Transverse colon (tissue), 4 donors: Measurements from ENCODE around the gene CAMKV. TPM values are rescaled to one million over a fixed set of nuclear protein-coding genes. Genes with fewer than 3 reads are reported as not detected.
A peak's percentile ranks its signal among the peaks of the same experiment; 100 is the strongest.

Source experiments
- DNase-seq: peaks from one replicate; pipeline ENCODE4 v3.0.0-alpha.2; 2019
- H3K27ac ChIP-seq, 4 donors: fragments of 200-600 bp; sonication (generic); 2 replicates each; pipeline ENCODE4 v1.5.1; 2016 to 2018; ENCODE audit warnings: inconsistent platforms in 4 of 4
- H3K27me3 ChIP-seq: fragments of 200-600 bp; sonication (generic); 2 replicates; pipeline ENCODE4 v1.5.1; 2017; ENCODE audit warnings: inconsistent platforms
- H3K36me3 ChIP-seq, 4 donors: fragments of 200-600 bp; sonication (generic); 2 replicates each; pipeline ENCODE4 v1.5.1; 2017 to 2019; ENCODE audit warnings: inconsistent platforms in 4 of 4
- H3K4me1 ChIP-seq, 4 donors: fragments of 200-600 bp; sonication (generic); 2 replicates each; pipeline ENCODE4 v1.5.1; 2017 to 2020; ENCODE audit warnings: inconsistent platforms in 4 of 4
- H3K4me3 ChIP-seq, 4 donors: fragments of 200-600 bp; sonication (generic); 1 replicate in 1 of 4; 2 replicates in 3 of 4; pipeline versions ENCODE4 v1.5.1 to v1.6.1; 2017 to 2019; ENCODE audit warnings: inconsistent platforms in 4 of 4
- H3K9me3 ChIP-seq, 2 donors: fragments of 200-600 bp; sonication (generic); 2 replicates each; pipeline ENCODE4 v1.5.1; 2017 to 2019; ENCODE audit warnings: inconsistent platforms in 2 of 2
- CTCF ChIP-seq, 5 experiments: fragments of 200-600 bp in 3 of 5; fragments of 450-650 bp in 2 of 5; sonication (generic) in 3 of 5; IDR thresholded peaks; 1 replicate in 2 of 5; 2 replicates in 3 of 5; pipeline ENCODE4 v1.5.1; 2016 to 2017; ENCODE audit warnings: antibody characterized with exemption in 5 of 5, inconsistent platforms in 3 of 5, mild to moderate bottlenecking in 2 of 5, moderate library complexity in 1 of 5
- EP300 ChIP-seq: sonication (generic); formaldehyde crosslinking; IDR thresholded peaks from one replicate; pipeline ENCODE4 v1.6.1; 2017; ENCODE audit warnings: antibody characterized with exemption, low read depth
- POLR2A ChIP-seq: fragments of 450-650 bp; IDR thresholded peaks from one replicate; pipeline ENCODE4 v1.6.1; 2016; ENCODE audit warnings: antibody characterized with exemption, mild to moderate bottlenecking, moderate library complexity
- POLR2AphosphoS5 ChIP-seq, 3 donors: sonication (generic); formaldehyde crosslinking; IDR thresholded peaks; one replicate each; pipeline ENCODE4 v1.6.1; 2016; ENCODE audit warnings: antibody characterized with exemption in 3 of 3
- WGBS, 2 donors: methylation state at CpG; one replicate each; pipeline ENCODE4 v1.1.5; 2018; ENCODE audit warnings: low coverage in 1 of 2; 5-methylcytosine and 5-hydroxymethylcytosine counted together
- in situ Hi-C, 4 donors: fragments of 200-750 bp; cut with MboI; loops; one replicate each; pipeline versions ENCODE4 v1.15.0 to v1.15.1; 2017; ENCODE audit warnings: low sequenced_read_pairs in 3 of 4, low pct_ligation_motif_present in 1 of 4, low pct_unique_long_range_greater_than_20kb in 1 of 4
- intact Hi-C: fragments of 100-400 bp; cut with DNase I; formaldehyde crosslinking; loops from one replicate; pipeline ENCODE4 v1.15.1; 2023; ENCODE audit warnings: low total_unique reads
- total RNA-seq, 4 donors: library from RNA; depleted of rRNA; stranded (reverse); fragments of >200 nt; gene quantifications; one replicate each; pipeline ENCODE4 v1.1.0, GENCODE V29; 2016

The CAMKV gene
- total RNA-seq, 4 donors from 2014 or later: 0.14 TPM; not detected in 3

- H3K36me3 ChIP-seq: no peaks in the 10 kb centered on the region
- H3K9me3 ChIP-seq: no peaks in the 10 kb centered on the region
- TF ChIP-seq EP300 (no peak), POLR2A (no peak), POLR2AphosphoS5 (IDR thresholded peaks at IDR 0.05) (no peak), CTCF (IDR thresholded peaks at IDR 0.05) (no peak)
- peaks cover 52% of the 10 kb centered on the region for H3K27me3 ChIP-seq
- peak overlapping the region in 2 of 4 donors; percentile 28 to 49 for H3K4me3 ChIP-seq
- in situ Hi-C loops: no loop called here
- intact Hi-C loops: no loop called here
- H3K4me1 ChIP-seq: peaks cover 9 to 26% (median 21%) of the 10 kb centered on the region in 4 donors
- no peak for DNase-seq
- no peak overlapping the region for H3K27ac ChIP-seq
- WGBS, 2 donors: 0 to 6% methylated on average over 1 to 16 of the region's 23 CpGs
These were observed 742 bp downstream of the CAMKV start for GRCh38 chr3:49868862-49869466.

- TF ChIP-seq CTCF (IDR thresholded peaks at IDR 0.05) (no peak), POLR2AphosphoS5 (IDR thresholded peaks at IDR 0.05) (no peak), POLR2A (no peak)
- Histone ChIP-seq H3K36me3 (no peaks in the 10 kb centered on the region), H3K27me3 (peaks cover 59% of the 10 kb centered on the region), H3K27ac (no peak overlapping the region), H3K4me3 (no peak overlapping the region), H3K4me1 (peaks cover 6 to 16% (median 14%) of the 10 kb centered on the region in 4 donors), H3K9me3 (no peaks in the 10 kb centered on the region)
- no peak for DNase-seq
- intact Hi-C loops (no loop called here), in situ Hi-C loops (no loop called here)
- 20 to 27% methylated on average over 1 to 7 of the region's 7 CpGs for WGBS, 2 donors
These were observed 1.8 kb downstream of the CAMKV start for GRCh38 chr3:49867871-49868321.

- intact Hi-C loops: no loop called here
- H3K36me3 ChIP-seq: no peaks in the 10 kb centered on the region
- no peak for TF ChIP-seq EP300
- TF ChIP-seq POLR2AphosphoS5 (IDR thresholded peaks at IDR 0.05): no peak
- no peak for TF ChIP-seq POLR2A
- no peak for TF ChIP-seq CTCF (IDR thresholded peaks at IDR 0.05)
- H3K9me3 ChIP-seq: no peaks in the 10 kb centered on the region
- H3K27ac ChIP-seq: no peak overlapping the region
- WGBS, 2 donors: 80% methylated on average over 1 of the region's 1 CpG; no CpG with 5 or more reads in 1 of the 2 donors
- in situ Hi-C loops: no loop called here
- H3K4me3 ChIP-seq: no peak overlapping the region
- peaks cover 59% of the 10 kb centered on the region for H3K27me3 ChIP-seq
- peaks cover 6 to 15% (median 12%) of the 10 kb centered on the region in 4 donors for H3K4me1 ChIP-seq
- DNase-seq: no peak
These were observed 2.3 kb downstream of the CAMKV start for GRCh38 chr3:49867400-49867799.

GRCh38 chr3:49865198-49865784, 4.4 kb downstream of the CAMKV start:
- intact Hi-C loops: no loop called here
- WGBS, 2 donors: 47% methylated on average over 7 of the region's 7 CpGs; no CpG with 5 or more reads in 1 of the 2 donors

More at GRCh38 chr3:49865198-49865784, 4.4 kb downstream of the CAMKV start:
- Histone ChIP-seq H3K27ac (no peak overlapping the region), H3K9me3 (no peaks in the 10 kb centered on the region), H3K27me3 (peaks cover 46% of the 10 kb centered on the region), H3K36me3 (no peaks in the 10 kb centered on the region), H3K4me3 (no peak overlapping the region), H3K4me1 (peaks cover 6 to 15% (median 12%) of the 10 kb centered on the region in 4 donors)
- no peak for DNase-seq
- no peak for TF ChIP-seq CTCF (IDR thresholded peaks at IDR 0.05)
- TF ChIP-seq POLR2AphosphoS5 (IDR thresholded peaks at IDR 0.05): no peak
- TF ChIP-seq POLR2A: no peak
- TF ChIP-seq EP300: no peak
- in situ Hi-C loops: no loop called here
